Measurements from ENCODE around the gene LIPF. TPM values are rescaled to one million over a fixed set of nuclear protein-coding genes. Genes with fewer than 3 reads are reported as not detected.
"Not testable (repeated sequence)": the region's sequence is repeated elsewhere in the genome, so short reads cannot be mapped to it uniquely, and the experiment has no call there.

The LIPF gene
- total RNA-seq, 1 experiment from 2014 or later = not detected

GRCh38 chr10:88660598-88660884 is 3.7 kb upstream of the LIPF start:
- intact Hi-C loops (cut with micrococcal nuclease; ENCODE audit: unreplicated experiment) = no loop called here
- H3K27ac ChIP-seq = no peak overlapping the region
- H3K27me3 ChIP-seq (ENCODE audit: insufficient read depth, low read depth) = no peaks in the 10 kb centered on the region
- no peak overlapping the region for H3K4me3 ChIP-seq
- no peaks in the 10 kb centered on the region for H3F3A ChIP-seq (ENCODE audit: insufficient read depth, low read depth)
- no peaks in the 10 kb centered on the region for H3K9me2 ChIP-seq (ENCODE audit: insufficient read depth)
- no peak for DNase-seq
- no peaks in the 10 kb centered on the region for H3K9me3 ChIP-seq (ENCODE audit: insufficient read depth, low read depth)
- BruUV-seq (replicated peaks) = no TSS peak
- H3K36me3 ChIP-seq (ENCODE audit: low read depth) = no peaks in the 10 kb centered on the region
- no peak overlapping the region for H2AFZ ChIP-seq
- POLR2A ChIA-PET (ENCODE audit: unreplicated experiment) = no interaction called here
- H3K4me2 ChIP-seq = no peak overlapping the region
- H3K79me2 ChIP-seq (ENCODE audit: low read depth) = no peaks in the 10 kb centered on the region
- TF ChIP-seq CTCF (conservative IDR thresholded peaks at IDR 0.05) (no peak), EZH2 (IDR thresholded peaks at IDR 0.05; ENCODE audit: low read depth) (no peak)
- CTCF ChIA-PET = no interaction called here
- H3K4me1 ChIP-seq (replicated peaks; ENCODE audit: insufficient read depth) = no peaks in the 10 kb centered on the region
- no peaks in the 10 kb centered on the region for H4K20me1 ChIP-seq (ENCODE audit: insufficient read depth)

GRCh38 chr10:88661018-88661417 is 3.2 kb upstream of the LIPF start:
- Histone ChIP-seq H2AFZ (no peak overlapping the region), H3K79me2 (ENCODE audit: low read depth) (no peaks in the 10 kb centered on the region), H3K9me2 (ENCODE audit: insufficient read depth) (no peaks in the 10 kb centered on the region), H3K4me2 (no peak overlapping the region), H3K36me3 (ENCODE audit: low read depth) (no peaks in the 10 kb centered on the region), H3K4me1 (replicated peaks; ENCODE audit: insufficient read depth) (no peaks in the 10 kb centered on the region), H3K4me3 (no peak overlapping the region), H3F3A (ENCODE audit: insufficient read depth, low read depth) (no peaks in the 10 kb centered on the region), H4K20me1 (ENCODE audit: insufficient read depth) (no peaks in the 10 kb centered on the region), H3K9me3 (ENCODE audit: insufficient read depth, low read depth) (no peaks in the 10 kb centered on the region), H3K27me3 (ENCODE audit: insufficient read depth, low read depth) (no peaks in the 10 kb centered on the region), H3K27ac (no peak overlapping the region)
- TF ChIP-seq EZH2 (IDR thresholded peaks at IDR 0.05; ENCODE audit: low read depth) = no peak
- ChIA-PET POLR2A (ENCODE audit: unreplicated experiment) (no interaction called here), CTCF (no interaction called here)
- no TSS peak for BruUV-seq (replicated peaks)
- intact Hi-C loops (cut with micrococcal nuclease; ENCODE audit: unreplicated experiment) = no loop called here
- DNase-seq = no peak

GRCh38 chr10:88661577-88661976 is 2.7 kb upstream of the LIPF start:
- Histone ChIP-seq H3K4me2 (no peak overlapping the region), H3K4me1 (replicated peaks; ENCODE audit: insufficient read depth) (no peaks in the 10 kb centered on the region), H3K27ac (no peak overlapping the region), H3K36me3 (ENCODE audit: low read depth) (no peaks in the 10 kb centered on the region), H2AFZ (no peak overlapping the region), H3F3A (ENCODE audit: insufficient read depth, low read depth) (no peaks in the 10 kb centered on the region), H3K9me2 (ENCODE audit: insufficient read depth) (no peaks in the 10 kb centered on the region), H3K79me2 (ENCODE audit: low read depth) (no peaks in the 10 kb centered on the region), H4K20me1 (ENCODE audit: insufficient read depth) (no peaks in the 10 kb centered on the region), H3K4me3 (no peak overlapping the region), H3K9me3 (ENCODE audit: insufficient read depth, low read depth) (no peaks in the 10 kb centered on the region), H3K27me3 (ENCODE audit: insufficient read depth, low read depth) (no peaks in the 10 kb centered on the region)
- BruUV-seq (replicated peaks) = no TSS peak
- ChIA-PET POLR2A (ENCODE audit: unreplicated experiment) (no interaction called here), CTCF (no interaction called here)
- DNase-seq = no peak
- intact Hi-C loops (cut with micrococcal nuclease; ENCODE audit: unreplicated experiment) = no loop called here
- no peak for TF ChIP-seq CTCF (conservative IDR thresholded peaks at IDR 0.05)
- TF ChIP-seq EZH2 (IDR thresholded peaks at IDR 0.05; ENCODE audit: low read depth) = no peak

- H3K36me3 ChIP-seq (ENCODE audit: low read depth); H3K79me2 ChIP-seq (ENCODE audit: low read depth); H3K27ac ChIP-seq; H3K4me2 ChIP-seq; H3K9me3 ChIP-seq (ENCODE audit: insufficient read depth, low read depth); H3K9me2 ChIP-seq (ENCODE audit: insufficient read depth); H4K20me1 ChIP-seq (ENCODE audit: insufficient read depth); H3K4me3 ChIP-seq; H3F3A ChIP-seq (ENCODE audit: insufficient read depth, low read depth); H2AFZ ChIP-seq; CTCF ChIA-PET; H3K4me1 ChIP-seq (replicated peaks; ENCODE audit: insufficient read depth); intact Hi-C loops (cut with micrococcal nuclease; ENCODE audit: unreplicated experiment); BruUV-seq (replicated peaks); DNase-seq; H3K27me3 ChIP-seq (ENCODE audit: insufficient read depth, low read depth); POLR2A ChIA-PET (ENCODE audit: unreplicated experiment): not testable (repeated sequence)
Measured at GRCh38 chr10:88663153-88663552, 1.1 kb upstream of the LIPF start.

Measured in PC-9 (cell line).